K562 (cell line): ENCODE results near the gene ABAT. TPM values are rescaled to one million over a fixed set of nuclear protein-coding genes. Genes with fewer than 3 reads are reported as not detected.
"Not testable (repeated sequence)": the region's sequence is repeated elsewhere in the genome, so short reads cannot be mapped to it uniquely, and the experiment has no call there.

Experiments used
- ATAC-seq: fragments of 200-7000 bp; cut with Tn5 transposase; 3 replicates; pipeline ENCODE4 v1.9.1; 2020; ENCODE audit warnings: moderate library complexity
- BruUV-seq: library from RNA; stranded (reverse); fragments of 400-500 nt; replicated peaks from 2 replicates; lab custom pipeline; 2021; lab: Mats Ljungman, UMichigan
- CTCF ChIA-PET: fragments of 300-600 bp; formaldehyde crosslinking; extraction: SDS; loops from one replicate; lab custom pipeline; 2021; ENCODE audit warnings: low intra/inter-chr PET ratio; lab: Yijun Ruan, JAX
- POLR2A ChIA-PET: fragments of 300-600, 350-650 bp; sonication (Branson Sonifier 250); formaldehyde crosslinking; extraction: SDS; loops from one replicate; lab custom pipeline; 2021; ENCODE audit warnings: antibody characterized with exemption, inconsistent platforms; lab: Yijun Ruan, JAX
- DNase-seq, 4 experiments: peaks; one replicate each; pipeline versions ENCODE4 v3.0.0 to v3.0.0-alpha.2; 2011 to 2018; ENCODE audit warnings: low spot score in 3 of 4, mixed read lengths in 3 of 4; ENCODE audit errors: extremely low read depth in 1 of 4
- FAIRE-seq: peaks from 2 replicates; lab custom pipeline; 2011; peaks lifted over from hg19 to GRCh38; lab: Jason Lieb, UNC
- H2AFZ ChIP-seq: 2 replicates; pipeline ENCODE4 v1.6.0; 2011; ENCODE audit warnings: low read depth, low read length, control low read depth, inconsistent platforms
- H3K27ac ChIP-seq: fragments of 200-600 bp; 3 replicates; pipeline ENCODE4 v1.8.0; 2011; ENCODE audit warnings: low read depth, mild to moderate bottlenecking, control low read depth, inconsistent platforms, low read length, moderate library complexity, mixed read lengths; ENCODE audit errors: extremely low read depth
- H3K27me3 ChIP-seq, 2 experiments: fragments of 300-600 bp in 1 of 2; 2 replicates in 1 of 2; 3 replicates in 1 of 2; pipeline versions ENCODE4 v1.6.0 to v1.8.0; 2011; ENCODE audit warnings: inconsistent platforms in 2 of 2, low read length in 2 of 2, mild to moderate bottlenecking in 1 of 2, mixed read lengths in 1 of 2, moderate library complexity in 1 of 2; ENCODE audit not compliant: control insufficient read depth in 2 of 2, insufficient read depth in 2 of 2
- H3K36me3 ChIP-seq: fragments of 300-600 bp; 3 replicates; pipeline ENCODE4 v1.8.0; 2011; ENCODE audit warnings: mild to moderate bottlenecking, low read length, inconsistent platforms; ENCODE audit not compliant: control insufficient read depth, insufficient read depth
- H3K4me1 ChIP-seq, 2 experiments: fragments of 200-600 bp in 1 of 2; replicated peaks in 1 of 2; 2 replicates in 1 of 2; 3 replicates in 1 of 2; pipeline versions ENCODE4 v1.5.1 to v1.8.0; 2011; ENCODE audit warnings: inconsistent platforms in 2 of 2, low read length in 2 of 2, mild to moderate bottlenecking in 1 of 2, mixed read lengths in 1 of 2, moderate library complexity in 1 of 2; ENCODE audit not compliant: control insufficient read depth in 2 of 2, insufficient read depth in 2 of 2
- H3K4me2 ChIP-seq: 2 replicates; pipeline ENCODE4 v1.6.1; 2011; ENCODE audit warnings: low read length, control low read depth, inconsistent platforms, mixed read lengths; ENCODE audit not compliant: insufficient read depth
- H3K4me3 ChIP-seq: fragments of 200-600 bp; sonication (generic), shearing (Covaris generic); 2 replicates; pipeline ENCODE4 v1.5.1; 2016; ENCODE audit warnings: control low read depth, inconsistent platforms
- H3K79me2 ChIP-seq: fragments of 200-600 bp; 3 replicates; pipeline ENCODE4 v1.8.0; 2011; ENCODE audit warnings: low read length, inconsistent platforms; ENCODE audit not compliant: control insufficient read depth, insufficient read depth
- H3K9ac ChIP-seq, 2 experiments: 2 replicates each; pipeline versions ENCODE4 v1.6.0 to v1.6.1; 2011; ENCODE audit warnings: low read depth in 2 of 2, low read length in 2 of 2, control low read depth in 1 of 2, inconsistent platforms in 1 of 2, mild to moderate bottlenecking in 1 of 2, mixed read lengths in 1 of 2; ENCODE audit not compliant: insufficient read depth in 1 of 2
- H3K9me1 ChIP-seq: one replicate; pipeline ENCODE4 v1.6.0; 2011; ENCODE audit warnings: inconsistent platforms, mild to moderate bottlenecking, low read length, moderate library complexity; ENCODE audit not compliant: control insufficient read depth, insufficient read depth
- H3K9me3 ChIP-seq: replicated peaks from 2 replicates; pipeline ENCODE4 v1.5.1; 2011; ENCODE audit warnings: low read depth, low read length, inconsistent platforms; ENCODE audit not compliant: control insufficient read depth, insufficient read depth
- H4K20me1 ChIP-seq: replicated peaks from 2 replicates; pipeline ENCODE4 v1.6.1; 2011; ENCODE audit warnings: low read length, inconsistent platforms, mixed read lengths; ENCODE audit not compliant: control insufficient read depth, insufficient read depth
- E2F3 ChIP-seq: fragments of 250-450 bp; sonication (Bioruptor Pico); IDR thresholded peaks from 2 replicates; pipeline ENCODE4 v1.4.0; 2020; ENCODE audit warnings: mild to moderate bottlenecking
- POLR2A ChIP-seq: fragments of 450-650 bp; conservative IDR thresholded peaks from 2 replicates; pipeline ENCODE4 v1.6.1; 2016
- PYGO2 ChIP-seq: fragments of 450-650 bp; IDR thresholded peaks from 2 replicates; pipeline ENCODE4 v1.6.1; 2016; ENCODE audit warnings: mild to moderate bottlenecking, missing genetic modification characterization, moderate library complexity, missing compliant biosample characterization
- RAD21 ChIP-seq, 2 experiments: fragments of 250-450 bp in 1 of 2; fragments of 450-650 bp in 1 of 2; sonication (Bioruptor Pico) in 1 of 2; formaldehyde crosslinking in 1 of 2; IDR thresholded peaks in 1 of 2; conservative IDR thresholded peaks in 1 of 2; 2 replicates each; pipeline versions ENCODE4 v1.4.0 to v1.8.0; 2020 to 2022; ENCODE audit warnings: mild to moderate bottlenecking in 2 of 2, moderate library complexity in 1 of 2
- WGBS: fragments of 100-300 bp; shearing (Covaris generic); methylation state at CpG from one replicate; pipeline ENCODE4 v1.1.6; 2016; ENCODE audit warnings: low coverage, mixed read lengths; ENCODE audit not compliant: insufficient coverage; ENCODE audit errors: missing lambda C conversion rate; 5-methylcytosine and 5-hydroxymethylcytosine counted together
- in situ Hi-C: fragments of 300-500 bp; cut with MboI; formaldehyde crosslinking; loops from 4 replicates; pipeline ENCODE4 v1.15.0; 2018; ENCODE audit warnings: inconsistent platforms, mixed read lengths
- intact Hi-C: fragments of 100-400 bp; cut with micrococcal nuclease; formaldehyde crosslinking; loops from 2 replicates; pipeline ENCODE4 v1.14.2; 2022
- polyA plus RNA-seq, 8 experiments: library from polyadenylated mRNA; depleted of rRNA in 4 of 8; stranded (reverse) in 5 of 8; unstranded in 3 of 8; fragments of >200 nt; fragmentation: Nextera tagmentation in 2 of 8; fragmentation: Illumina TruSeq in 1 of 8; extraction: Ambion mirVana in 2 of 8; extraction: Trizol in 1 of 8; gene quantifications; 2 replicates each; pipeline versions ENCODE4 v1.2.1 to v1.2.3, GENCODE V29; 2011 to 2014; ENCODE audit warnings: inconsistent platforms in 1 of 8, missing spikeins in 1 of 8
- total RNA-seq, 7 experiments: library from RNA; depleted of rRNA in 6 of 7; stranded (reverse); fragments of >200 nt in 6 of 7; fragmentation: Illumina TruSeq in 2 of 7; extraction: Trizol in 2 of 7; gene quantifications; 2 replicates each; pipeline versions ENCODE4 v1.2.1 to v1.2.3, GENCODE V29; 2011 to 2021; ENCODE audit warnings: low replicate concordance in 1 of 7
- TF ChIP-seq, protein P1 (sequence below), 3 experiments: IDR thresholded peaks in 2 of 3; conservative IDR thresholded peaks in 1 of 3; 2 replicates each; pipeline ENCODE4 v1.5.1; 2011 to 2012; ENCODE audit warnings: low read length in 3 of 3, mild to moderate bottlenecking in 3 of 3, control low read depth in 2 of 3, improper control_type of control experiment in 1 of 3, inconsistent platforms in 1 of 3, low read depth in 1 of 3, mixed read lengths in 1 of 3, moderate library complexity in 1 of 3; ENCODE audit not compliant: insufficient read depth in 2 of 3

Gene ABAT
- total and polyA plus RNA-seq, 9 of the 15 experiments (the other 6 are each of a cell fraction or from before 2014, with no cell fraction given): 0.01 to 0.49 (median 0.10) TPM

DNA sequence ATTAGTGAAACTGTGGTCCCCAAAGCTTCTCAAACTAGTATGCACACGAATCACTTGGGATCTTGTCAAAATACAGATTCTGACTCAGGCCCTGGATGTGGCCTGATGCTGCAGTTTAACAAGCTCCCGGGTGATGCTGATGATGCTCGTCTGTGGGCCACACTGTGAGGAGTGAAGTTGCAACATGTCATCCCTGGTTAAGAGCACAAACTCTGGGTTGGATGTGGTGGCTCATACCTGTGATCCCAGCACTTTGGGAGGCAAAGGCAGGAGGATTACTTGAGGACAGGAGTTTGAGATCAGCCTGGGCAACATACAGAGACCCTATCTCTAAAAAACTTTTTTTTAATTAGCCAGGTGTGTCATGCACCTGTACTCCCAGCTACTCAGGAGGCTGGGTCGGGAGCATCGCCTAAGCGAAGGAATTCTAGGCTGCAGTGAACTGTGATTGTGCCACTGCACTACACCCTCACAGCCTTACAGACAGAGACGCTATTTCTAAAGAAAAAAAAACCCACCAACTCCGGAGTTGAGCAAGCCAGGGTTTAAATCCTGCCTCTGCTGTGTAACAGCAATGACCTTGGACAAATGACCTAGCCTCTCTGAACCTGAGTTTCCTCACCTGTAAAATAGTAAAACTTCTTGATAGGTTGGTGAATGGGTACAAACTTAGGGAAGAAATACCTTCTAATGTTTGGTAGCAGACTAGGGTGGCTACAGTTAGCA is 24.4 kb upstream of the ABAT start:
- Histone ChIP-seq H3K36me3 (peaks cover 28% of the 10 kb centered on the region), H3K9me1 (no peaks in the 10 kb centered on the region), H3K27ac (no peak overlapping the region), H3K27me3 (no peaks in the 10 kb centered on the region), H2AFZ (no peak overlapping the region), H3K9ac (no peak overlapping the region), H3K4me3 (no peak overlapping the region), H3K4me1 (peaks cover 2 to 8% of the 10 kb centered on the region in 2 experiments; a peak in 4 of 5 replicates), H3K4me2 (no peak overlapping the region), H4K20me1 (peaks cover 8% of the 10 kb centered on the region; the same call in 1 of the 2 replicates), H3K9me3 (no peaks in the 10 kb centered on the region), H3K79me2 (no peaks in the 10 kb centered on the region)
- WGBS: 61% methylated on average over 8 of the region's 8 CpGs
- TF ChIP-seq PYGO2 (no peak), E2F3 (CRISPR knock-in tag) (no peak), POLR2A (0 out of 2 replicates have a peak, but pooled peaks have one; percentile 10)
- CTCF ChIA-PET: no interaction called here
- no peak for FAIRE-seq
- intact Hi-C loops: no loop called here
- ATAC-seq: no peak
- BruUV-seq: no TSS peak
- in situ Hi-C loops: loop anchor here (5.0 kb wide), 1 partner anchor 227 kb away; no protein-coding TSS in a partner anchor
- DNase-seq: no peak
- POLR2A ChIA-PET: interaction anchor here (0.6 to 0.9 kb wide), 3 partner anchors 9 to 1221 kb away, joined by 3 read pairs; no protein-coding TSS in a partner anchor

DNA sequence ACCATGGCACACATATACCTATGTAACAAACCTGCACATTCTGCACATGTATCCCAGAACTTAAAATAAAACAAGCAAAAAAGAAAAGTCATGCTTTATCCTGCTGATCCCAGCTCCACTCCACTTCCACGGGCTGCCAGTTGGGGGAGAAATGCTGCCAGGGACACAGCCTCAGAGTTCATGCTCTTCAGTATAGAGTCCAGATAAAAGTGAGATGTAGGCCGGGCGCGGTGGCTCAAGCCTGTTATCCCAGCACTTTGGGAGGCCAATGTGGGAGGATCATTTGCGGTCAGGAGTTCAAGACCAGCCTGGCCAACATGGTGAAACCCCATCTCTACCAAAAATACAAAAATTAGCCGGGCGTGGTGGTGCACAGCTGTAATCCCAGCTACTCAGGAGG is 22.5 kb upstream of the ABAT start:
- POLR2A ChIA-PET: not testable (repeated sequence)

More for the DNA sequence above, 22.5 kb upstream of the ABAT start:
- peaks cover 11% of the 10 kb centered on the region for H4K20me1 ChIP-seq
- H3K4me2 ChIP-seq, H3K9ac ChIP-seq, intact Hi-C loops, H2AFZ ChIP-seq, BruUV-seq, H3K4me3 ChIP-seq, H3K79me2 ChIP-seq, H3K9me1 ChIP-seq, H3K9me3 ChIP-seq, H3K27ac ChIP-seq, H3K4me1 ChIP-seq, H3K27me3 ChIP-seq: not testable (repeated sequence)
- CTCF ChIA-PET: interaction anchor here (0.9 kb wide), 1 partner anchor 84 kb away, joined by 3 read pairs; no protein-coding TSS in a partner anchor
- H3K36me3 ChIP-seq: peaks cover 10% of the 10 kb centered on the region
- in situ Hi-C loops: loop anchor here (5.0 kb wide), 1 partner anchor 225 kb away; no protein-coding TSS in a partner anchor
- DNase-seq (peak; percentile 37 to 47 (median 39)), FAIRE-seq (peak; percentile 65), ATAC-seq (peak; percentile 80)
- TF ChIP-seq RAD21 (CRISPR knock-in tag; conservative IDR thresholded peaks at IDR 0.05 in 1 of 2, IDR thresholded peaks at IDR 0.05 in 1 of 2): peak in 1 of 2 experiments; percentile 51; a peak in 2 of 4 replicates
- TF ChIP-seq, protein P1, sequence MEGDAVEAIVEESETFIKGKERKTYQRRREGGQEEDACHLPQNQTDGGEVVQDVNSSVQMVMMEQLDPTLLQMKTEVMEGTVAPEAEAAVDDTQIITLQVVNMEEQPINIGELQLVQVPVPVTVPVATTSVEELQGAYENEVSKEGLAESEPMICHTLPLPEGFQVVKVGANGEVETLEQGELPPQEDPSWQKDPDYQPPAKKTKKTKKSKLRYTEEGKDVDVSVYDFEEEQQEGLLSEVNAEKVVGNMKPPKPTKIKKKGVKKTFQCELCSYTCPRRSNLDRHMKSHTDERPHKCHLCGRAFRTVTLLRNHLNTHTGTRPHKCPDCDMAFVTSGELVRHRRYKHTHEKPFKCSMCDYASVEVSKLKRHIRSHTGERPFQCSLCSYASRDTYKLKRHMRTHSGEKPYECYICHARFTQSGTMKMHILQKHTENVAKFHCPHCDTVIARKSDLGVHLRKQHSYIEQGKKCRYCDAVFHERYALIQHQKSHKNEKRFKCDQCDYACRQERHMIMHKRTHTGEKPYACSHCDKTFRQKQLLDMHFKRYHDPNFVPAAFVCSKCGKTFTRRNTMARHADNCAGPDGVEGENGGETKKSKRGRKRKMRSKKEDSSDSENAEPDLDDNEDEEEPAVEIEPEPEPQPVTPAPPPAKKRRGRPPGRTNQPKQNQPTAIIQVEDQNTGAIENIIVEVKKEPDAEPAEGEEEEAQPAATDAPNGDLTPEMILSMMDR (IDR thresholded peaks at IDR 0.05 in 2 of 3, conservative IDR thresholded peaks at IDR 0.05 in 1 of 3; ENCODE audit: insufficient read depth in 2 of 3, low read depth in 1 of 3, low read length in 3 of 3): peak; percentile 46 to 53 (median 50)
- WGBS: 31% methylated on average over 6 of the region's 7 CpGs
